ENCODE results near the gene ITPRIPL1.

The ITPRIPL1 gene

GRCh38 chr2:96320728-96321622, 4.1 kb upstream of the ITPRIPL1 start:
- FAIRE-seq (peak; percentile 62), DNase-seq (ENCODE audit: insufficient read length, low spot score) (peak; percentile 57)

GRCh38 chr2:96323849-96324248, 1.3 kb upstream of the ITPRIPL1 start:
- no peak for FAIRE-seq
- DNase-seq (ENCODE audit: insufficient read length, low spot score), result no peak

- no peak for DNase-seq (ENCODE audit: insufficient read length, low spot score)
- FAIRE-seq, result peak; percentile 42
These were observed 436 bp upstream of the ITPRIPL1 start for GRCh38 chr2:96324721-96325040.

- peak; percentile 54 for FAIRE-seq
These were observed 753 bp downstream of the ITPRIPL1 start for GRCh38 chr2:96325884-96326255.

GRCh38 chr2:96326564-96326963, 1.4 kb downstream of the ITPRIPL1 start:
- no peak for FAIRE-seq

More at GRCh38 chr2:96325884-96326255, 753 bp downstream of the ITPRIPL1 start:
- DNase-seq (ENCODE audit: insufficient read length, low spot score), result no peak

DNA sequence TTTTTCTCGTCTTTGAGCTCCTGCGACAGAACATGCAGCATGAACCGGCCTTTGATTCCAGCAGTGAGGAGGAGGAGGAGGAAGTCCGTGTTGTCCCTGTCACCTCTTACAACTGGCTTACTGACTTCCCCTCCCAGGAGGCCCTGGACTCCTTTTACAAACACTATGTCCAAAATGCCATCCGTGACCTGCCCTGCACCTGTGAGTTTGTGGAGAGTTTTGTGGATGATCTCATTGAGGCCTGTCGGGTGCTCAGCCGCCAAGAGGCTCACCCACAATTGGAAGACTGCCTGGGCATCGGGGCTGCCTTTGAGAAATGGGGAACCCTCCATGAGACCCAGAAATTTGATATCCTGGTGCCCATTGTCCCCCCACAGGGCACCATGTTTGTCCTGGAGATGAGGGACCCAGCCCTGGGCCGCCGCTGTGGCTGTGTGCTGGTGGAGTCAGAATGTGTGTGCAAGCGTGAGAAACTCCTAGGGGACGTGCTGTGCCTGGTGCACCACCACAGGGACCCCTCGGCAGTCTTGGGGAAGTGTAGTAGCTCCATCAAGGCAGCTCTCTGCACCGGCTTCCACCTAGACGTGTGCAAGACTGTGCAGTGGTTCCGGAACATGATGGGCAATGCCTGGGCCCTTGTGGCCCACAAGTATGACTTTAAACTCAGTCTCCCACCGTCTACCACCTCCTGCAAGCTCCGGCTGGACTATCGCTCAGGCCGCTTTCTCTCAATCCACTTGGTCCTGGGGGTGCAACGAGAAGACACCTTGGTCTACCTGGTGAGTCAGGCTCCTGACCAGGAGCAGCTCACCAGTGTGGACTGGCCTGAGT, 2.1 kb downstream of the ITPRIPL1 start:
- DNase-seq (ENCODE audit: insufficient read length, low spot score) (no peak), FAIRE-seq (no peak)

More at GRCh38 chr2:96326564-96326963, 1.4 kb downstream of the ITPRIPL1 start:
- no peak for DNase-seq (ENCODE audit: insufficient read length, low spot score)

DNA sequence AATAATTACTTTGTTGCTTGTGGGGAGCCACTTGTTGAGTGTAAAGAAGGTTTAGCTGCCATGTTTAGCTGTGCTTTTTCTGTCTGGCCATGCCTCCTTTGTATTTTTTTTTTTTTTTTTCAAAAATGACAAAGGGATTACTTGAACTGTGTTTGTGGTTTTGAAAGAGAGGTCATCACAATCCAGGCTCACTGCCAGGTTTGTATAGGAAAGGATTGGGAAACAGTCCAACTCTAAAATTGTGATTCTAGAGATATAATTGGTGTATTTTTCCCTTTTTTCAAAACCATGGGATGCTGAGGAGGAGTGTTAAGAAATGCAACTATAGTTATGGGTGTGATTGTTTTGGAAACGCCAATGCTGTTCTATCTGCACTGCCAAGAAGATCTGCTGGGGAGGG, 4.3 kb downstream of the ITPRIPL1 start:
- FAIRE-seq (no peak), DNase-seq (ENCODE audit: insufficient read length, low spot score) (no peak)

DNA sequence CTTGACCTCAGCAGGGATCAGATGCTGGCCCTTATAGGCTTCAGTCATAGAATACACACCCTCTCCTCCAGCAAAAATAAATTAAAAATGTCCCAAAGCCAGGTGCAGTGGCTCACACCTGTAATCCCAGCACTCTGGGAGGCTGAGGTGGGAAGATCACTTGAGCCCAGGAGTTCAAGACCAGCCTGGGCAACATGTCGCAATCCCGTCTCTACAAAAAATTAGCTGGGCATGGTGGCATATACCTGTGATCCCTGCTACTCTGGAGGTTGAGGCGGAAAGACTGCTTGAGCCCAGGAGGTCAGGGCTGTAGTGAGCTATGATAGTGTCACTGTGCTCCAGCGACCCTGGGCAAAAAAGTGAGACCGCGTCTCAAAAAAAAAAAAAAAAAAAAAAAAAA, 4.8 kb downstream of the ITPRIPL1 start:
- DNase-seq (ENCODE audit: insufficient read length, low spot score) (no peak), FAIRE-seq (no peak)

- DNase-seq (ENCODE audit: insufficient read length, low spot score) (no peak), FAIRE-seq (peak; percentile 26)
These were observed 5.3 kb downstream of the ITPRIPL1 start for GRCh38 chr2:96330407-96330806.

- DNase-seq (ENCODE audit: insufficient read length, low spot score) (no peak), FAIRE-seq (no peak)
These were observed 8.6 kb downstream of the ITPRIPL1 start for GRCh38 chr2:96333708-96334107.

GRCh38 chr2:96336104-96336775, 11.1 kb downstream of the ITPRIPL1 start:
- DNase-seq (ENCODE audit: insufficient read length, low spot score), result no peak
- FAIRE-seq, result no peak

DNA sequence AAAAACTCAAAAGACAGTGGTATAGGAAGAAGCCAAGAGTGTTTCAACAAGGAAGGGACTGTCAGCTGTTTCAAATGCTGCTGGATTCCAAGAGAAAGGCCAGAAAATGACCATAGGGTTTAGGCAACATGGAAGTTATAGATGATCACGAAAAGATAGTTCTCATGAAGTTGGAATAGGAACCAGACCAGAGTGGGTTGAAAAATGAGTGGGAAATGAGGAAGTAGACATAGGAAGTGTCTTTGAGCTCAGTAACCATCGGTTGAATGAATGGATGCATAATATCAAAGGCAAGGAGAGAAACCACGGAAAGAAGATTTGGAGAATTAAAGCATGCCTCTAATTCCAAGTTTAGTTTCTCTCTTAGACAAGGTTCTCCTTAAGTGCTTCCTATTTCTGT, 11.8 kb downstream of the ITPRIPL1 start:
- DNase-seq (ENCODE audit: insufficient read length, low spot score) (no peak), FAIRE-seq (no peak)

DNA sequence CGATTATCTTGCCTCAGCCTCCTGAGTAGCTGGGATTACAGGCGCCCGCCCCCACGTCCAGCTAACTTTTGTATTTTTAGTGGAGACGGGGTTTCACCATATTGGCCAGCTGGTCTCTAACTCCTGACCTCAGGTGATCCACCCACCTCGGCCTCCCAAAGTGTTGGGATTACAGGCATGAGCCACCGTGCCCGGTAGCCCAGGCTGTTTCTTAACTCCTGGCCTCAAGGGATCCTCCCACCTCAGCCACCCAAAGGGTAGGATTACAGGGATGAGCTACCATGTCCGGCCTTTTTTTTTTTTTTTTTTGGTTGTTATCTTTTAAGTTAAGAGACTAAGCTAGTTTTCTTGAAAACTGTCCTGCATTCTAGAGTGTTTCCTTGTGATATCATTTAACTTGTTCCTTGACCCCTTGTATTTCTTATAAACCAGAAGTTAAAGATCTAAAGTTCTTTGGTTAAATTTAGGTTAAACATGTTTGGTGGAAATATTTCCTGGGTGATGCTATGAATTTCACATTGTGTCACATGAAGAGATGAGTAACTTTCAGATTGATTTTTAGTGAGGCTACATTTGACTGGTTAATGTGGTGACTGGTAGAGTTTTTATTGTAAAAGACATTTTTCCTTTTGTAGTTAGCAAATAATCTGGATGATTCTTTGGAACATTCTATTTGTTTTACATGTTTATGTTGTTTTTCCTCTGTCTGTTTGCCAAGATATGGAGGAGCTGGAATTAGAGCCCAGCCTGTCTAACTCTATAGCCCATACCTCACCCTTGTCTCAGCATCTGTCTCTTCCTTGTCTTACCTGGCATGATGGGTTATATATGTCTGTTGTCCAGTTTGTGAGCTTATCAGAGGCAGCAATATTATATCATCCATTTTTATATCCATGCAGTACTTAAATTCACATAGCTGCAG, 15.6 kb downstream of the ITPRIPL1 start:
- FAIRE-seq (no peak), DNase-seq (ENCODE audit: insufficient read length, low spot score) (no peak)

DNA sequence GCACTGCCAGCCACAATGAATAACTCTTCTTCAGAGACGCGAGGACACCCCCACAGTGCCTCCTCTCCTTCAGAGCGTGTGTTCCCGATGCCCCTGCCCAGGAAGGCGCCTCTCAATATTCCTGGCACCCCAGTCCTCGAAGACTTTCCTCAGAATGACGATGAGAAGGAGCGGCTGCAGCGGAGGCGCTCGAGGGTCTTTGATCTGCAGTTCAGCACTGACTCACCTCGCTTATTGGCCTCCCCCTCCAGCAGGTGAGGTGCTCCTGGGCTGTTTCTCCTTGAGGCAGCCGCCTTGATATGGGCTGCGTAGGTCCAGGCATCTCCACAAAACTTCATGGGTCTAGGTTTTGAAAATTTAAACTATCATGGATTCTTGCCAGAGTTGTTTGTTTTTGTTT, 16.5 kb downstream of the ITPRIPL1 start:
- no peak for DNase-seq (ENCODE audit: insufficient read length, low spot score)
- no peak for FAIRE-seq

GRCh38 chr2:96342085-96342484, 17.0 kb downstream of the ITPRIPL1 start:
- peak; percentile 69 for DNase-seq (ENCODE audit: insufficient read length, low spot score)
- peak; percentile 94 for FAIRE-seq

- peak; percentile 78 for FAIRE-seq
- no peak for DNase-seq (ENCODE audit: insufficient read length, low spot score)
These were observed 18.9 kb downstream of the ITPRIPL1 start for GRCh38 chr2:96344011-96344410.

GRCh38 chr2:96345438-96345837, 20.3 kb downstream of the ITPRIPL1 start:
- FAIRE-seq, result no peak
- DNase-seq (ENCODE audit: insufficient read length, low spot score), result no peak

DNA sequence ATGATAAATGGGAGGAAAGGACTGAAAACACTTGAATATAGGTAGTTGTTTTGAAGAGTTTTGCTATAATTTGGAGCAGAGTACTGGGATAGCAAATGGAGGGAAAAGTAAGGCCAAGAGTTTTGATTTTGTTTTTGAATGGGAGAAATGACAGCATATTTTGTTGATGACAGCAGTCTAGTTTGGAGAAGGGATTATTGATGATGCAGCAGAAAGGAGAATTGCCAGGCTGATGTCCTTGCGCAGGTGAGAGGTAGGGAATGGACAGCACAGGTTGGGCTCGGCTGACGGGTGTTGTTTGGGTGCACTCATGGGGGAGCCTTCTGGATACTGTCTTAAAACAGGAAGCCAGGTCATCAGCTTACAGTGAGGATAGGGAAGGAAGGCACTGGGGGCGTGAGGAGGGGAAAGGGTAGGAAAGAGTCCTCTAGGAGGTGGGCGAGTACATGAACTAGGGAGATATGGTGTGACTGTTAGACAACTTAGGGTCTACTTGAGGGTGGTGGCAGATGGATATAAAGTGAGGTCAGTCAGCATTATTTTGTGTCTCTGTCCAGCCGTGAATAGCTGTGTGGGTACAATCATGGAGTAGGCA, 20.8 kb downstream of the ITPRIPL1 start:
- peak; percentile 72 for FAIRE-seq

DNA sequence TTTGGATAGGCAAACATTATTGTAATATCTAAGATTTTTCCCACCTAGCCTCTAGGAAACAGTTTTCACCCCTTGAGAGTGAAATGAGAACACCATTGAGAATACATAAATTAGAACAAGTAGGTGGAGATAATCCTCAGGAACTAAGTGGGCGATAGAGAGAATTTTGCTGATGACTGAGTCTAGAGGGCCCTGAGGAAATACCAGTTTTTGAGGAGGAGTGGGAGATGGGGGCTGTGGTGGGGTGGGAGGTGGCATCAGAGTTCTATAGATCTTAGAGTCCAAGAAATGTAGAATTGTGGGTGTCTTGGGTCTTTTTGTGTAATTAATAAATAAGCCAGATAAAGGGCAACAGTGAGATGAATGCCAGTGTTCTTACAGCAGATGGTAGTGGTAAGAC, 22.3 kb downstream of the ITPRIPL1 start:
- FAIRE-seq (no peak), DNase-seq (ENCODE audit: insufficient read length, low spot score) (no peak)

More for the DNA sequence above, 20.8 kb downstream of the ITPRIPL1 start:
- no peak for DNase-seq (ENCODE audit: insufficient read length, low spot score)

Measured in HTR-8/SVneo (cell line).